Measurements from ENCODE around the gene IGSF21. TPM values are rescaled to one million over a fixed set of nuclear protein-coding genes. Genes with fewer than 3 reads are reported as not detected.

The IGSF21 gene
- total and polyA plus RNA-seq, 10 of the 15 experiments (the other 5 are each of a cell fraction or from before 2014, with no cell fraction given) = 0.03 to 0.49 TPM; not detected in 8

DNA sequence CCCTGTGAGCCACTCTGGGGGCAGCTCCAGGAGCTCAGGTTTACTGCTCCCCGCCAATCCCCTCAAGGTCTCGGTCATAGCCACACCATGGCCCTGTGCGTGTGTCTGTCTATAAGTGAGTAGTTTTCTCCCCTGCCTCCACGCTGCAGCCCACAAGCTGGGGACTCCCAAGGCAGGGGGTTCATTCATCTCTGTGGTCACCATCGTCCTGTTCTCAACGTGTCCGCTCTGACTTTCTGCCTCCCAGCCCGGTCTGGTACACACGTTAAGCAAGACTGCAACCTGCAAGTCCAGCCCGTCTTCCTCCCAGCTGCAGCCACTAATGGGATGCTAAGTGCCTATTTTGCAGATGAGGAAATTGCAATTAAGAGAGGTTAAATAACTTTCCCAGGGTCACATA lies 49.8 kb downstream of the IGSF21 start:
- Histone ChIP-seq H3K4me3 (no peak overlapping the region), H3K27ac (ENCODE audit: control insufficient read depth, insufficient read depth) (no peak overlapping the region), H3K4me1 (ENCODE audit: control insufficient read depth, insufficient read depth, low read length) (no peaks in the 10 kb centered on the region), H3K9me3 (replicated peaks; ENCODE audit: control insufficient read depth, insufficient read depth, low read length) (no peaks in the 10 kb centered on the region), H3K79me2 (ENCODE audit: control insufficient read depth, insufficient read depth, low read length) (no peaks in the 10 kb centered on the region), H2AFZ (ENCODE audit: control insufficient read depth, low read depth, low read length) (no peak overlapping the region), H3K9ac (ENCODE audit: control insufficient read depth, insufficient read depth, low read length) (no peak overlapping the region), H4K20me1 (ENCODE audit: control insufficient read depth, insufficient read depth) (no peaks in the 10 kb centered on the region), H3K4me2 (ENCODE audit: control insufficient read depth, insufficient read depth) (no peak overlapping the region), H3K27me3 (replicated peaks in 1 of 2; ENCODE audit: control insufficient read depth in 2 of 2, insufficient read depth in 2 of 2, low read length in 1 of 2) (no peaks in the 10 kb centered on the region; a peak in 2 of 4 replicates), H3K36me3 (ENCODE audit: control insufficient read depth in 2 of 2, insufficient read depth in 2 of 2, low read length in 1 of 2) (no peaks in the 10 kb centered on the region)
- ChIA-PET SMC1A (ENCODE audit: uncharacterized antibody, unreplicated experiment) (no interaction called here), CTCF (no interaction called here), POLR2A (no interaction called here), RAD21 (ENCODE audit: unreplicated experiment) (no interaction called here)
- 32% methylated on average over 10 of the region's 10 CpGs for WGBS (ENCODE audit: insufficient coverage, insufficient replicate concordance, low lambda C conversion rate, missing lambda C conversion rate)
- BruUV-seq (replicated peaks) = no TSS peak
- intact Hi-C loops (cut with micrococcal nuclease; ENCODE audit: unreplicated experiment) = no loop called here
- no peak for FAIRE-seq
- TF ChIP-seq EGR1 (IDR thresholded peaks at IDR 0.05; ENCODE audit: borderline replicate concordance in 1 of 2, low read depth in 2 of 2, low read length in 2 of 2) = no peak
- no peak for TF ChIP-seq ZNF274 (IDR thresholded peaks at IDR 0.05; ENCODE audit: insufficient read depth, insufficient read length)
- TF ChIP-seq, protein P1, sequence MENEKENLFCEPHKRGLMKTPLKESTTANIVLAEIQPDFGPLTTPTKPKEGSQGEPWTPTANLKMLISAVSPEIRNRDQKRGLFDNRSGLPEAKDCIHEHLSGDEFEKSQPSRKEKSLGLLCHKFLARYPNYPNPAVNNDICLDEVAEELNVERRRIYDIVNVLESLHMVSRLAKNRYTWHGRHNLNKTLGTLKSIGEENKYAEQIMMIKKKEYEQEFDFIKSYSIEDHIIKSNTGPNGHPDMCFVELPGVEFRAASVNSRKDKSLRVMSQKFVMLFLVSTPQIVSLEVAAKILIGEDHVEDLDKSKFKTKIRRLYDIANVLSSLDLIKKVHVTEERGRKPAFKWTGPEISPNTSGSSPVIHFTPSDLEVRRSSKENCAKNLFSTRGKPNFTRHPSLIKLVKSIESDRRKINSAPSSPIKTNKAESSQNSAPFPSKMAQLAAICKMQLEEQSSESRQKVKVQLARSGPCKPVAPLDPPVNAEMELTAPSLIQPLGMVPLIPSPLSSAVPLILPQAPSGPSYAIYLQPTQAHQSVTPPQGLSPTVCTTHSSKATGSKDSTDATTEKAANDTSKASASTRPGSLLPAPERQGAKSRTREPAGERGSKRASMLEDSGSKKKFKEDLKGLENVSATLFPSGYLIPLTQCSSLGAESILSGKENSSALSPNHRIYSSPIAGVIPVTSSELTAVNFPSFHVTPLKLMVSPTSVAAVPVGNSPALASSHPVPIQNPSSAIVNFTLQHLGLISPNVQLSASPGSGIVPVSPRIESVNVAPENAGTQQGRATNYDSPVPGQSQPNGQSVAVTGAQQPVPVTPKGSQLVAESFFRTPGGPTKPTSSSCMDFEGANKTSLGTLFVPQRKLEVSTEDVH (IDR thresholded peaks at IDR 0.05; ENCODE audit: low read depth, partially characterized antibody) = no peak
- no peak for TF ChIP-seq ATF7 (IDR thresholded peaks at IDR 0.05; ENCODE audit: low read depth)
- no peak for TF ChIP-seq SMAD1 (IDR thresholded peaks at IDR 0.05; ENCODE audit: low read depth, partially characterized antibody)
- TF ChIP-seq PML (IDR thresholded peaks at IDR 0.05; ENCODE audit: low read length) = no peak
- no peak for TF ChIP-seq FOXK2 (IDR thresholded peaks at IDR 0.05)
- TF ChIP-seq, protein P2, sequence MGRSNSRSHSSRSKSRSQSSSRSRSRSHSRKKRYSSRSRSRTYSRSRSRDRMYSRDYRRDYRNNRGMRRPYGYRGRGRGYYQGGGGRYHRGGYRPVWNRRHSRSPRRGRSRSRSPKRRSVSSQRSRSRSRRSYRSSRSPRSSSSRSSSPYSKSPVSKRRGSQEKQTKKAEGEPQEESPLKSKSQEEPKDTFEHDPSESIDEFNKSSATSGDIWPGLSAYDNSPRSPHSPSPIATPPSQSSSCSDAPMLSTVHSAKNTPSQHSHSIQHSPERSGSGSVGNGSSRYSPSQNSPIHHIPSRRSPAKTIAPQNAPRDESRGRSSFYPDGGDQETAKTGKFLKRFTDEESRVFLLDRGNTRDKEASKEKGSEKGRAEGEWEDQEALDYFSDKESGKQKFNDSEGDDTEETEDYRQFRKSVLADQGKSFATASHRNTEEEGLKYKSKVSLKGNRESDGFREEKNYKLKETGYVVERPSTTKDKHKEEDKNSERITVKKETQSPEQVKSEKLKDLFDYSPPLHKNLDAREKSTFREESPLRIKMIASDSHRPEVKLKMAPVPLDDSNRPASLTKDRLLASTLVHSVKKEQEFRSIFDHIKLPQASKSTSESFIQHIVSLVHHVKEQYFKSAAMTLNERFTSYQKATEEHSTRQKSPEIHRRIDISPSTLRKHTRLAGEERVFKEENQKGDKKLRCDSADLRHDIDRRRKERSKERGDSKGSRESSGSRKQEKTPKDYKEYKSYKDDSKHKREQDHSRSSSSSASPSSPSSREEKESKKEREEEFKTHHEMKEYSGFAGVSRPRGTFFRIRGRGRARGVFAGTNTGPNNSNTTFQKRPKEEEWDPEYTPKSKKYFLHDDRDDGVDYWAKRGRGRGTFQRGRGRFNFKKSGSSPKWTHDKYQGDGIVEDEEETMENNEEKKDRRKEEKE (IDR thresholded peaks at IDR 0.05) = no peak
- TF ChIP-seq GABPA (IDR thresholded peaks at IDR 0.05; ENCODE audit: low read depth) = no peak
- TF ChIP-seq SMAD5 (IDR thresholded peaks at IDR 0.05; ENCODE audit: low read depth) = no peak
- no peak for TF ChIP-seq ZBED1 (IDR thresholded peaks at IDR 0.05; ENCODE audit: borderline replicate concordance)
- in situ Hi-C loops (cut with MboI) = no loop called here
- no peak for DNase-seq (ENCODE audit: low read depth, low spot score)
- ATAC-seq = no peak

Data from GM12878 (cell line).